Epithelial cell of esophagus (primary cell): Measurements from ENCODE around the gene MACROD2.
A peak's percentile ranks its signal among the peaks of the same experiment; 100 is the strongest.

Source experiments
- DNase-seq: peaks from one replicate; pipeline ENCODE4 v3.0.0; 2010; ENCODE audit warnings: low read depth
- H3K4me3 ChIP-seq: 2 replicates; pipeline ENCODE4 v1.5.1; 2011; ENCODE audit warnings: mild to moderate bottlenecking, low read length, control low read depth
- TF ChIP-seq, protein P1 (sequence below): IDR thresholded peaks from 2 replicates; pipeline ENCODE4 v1.5.1; 2011; ENCODE audit warnings: low read depth, mild to moderate bottlenecking, low read length, control low read depth, inconsistent platforms; ENCODE audit not compliant: insufficient read depth; ENCODE audit errors: missing control alignments

Gene MACROD2

DNA sequence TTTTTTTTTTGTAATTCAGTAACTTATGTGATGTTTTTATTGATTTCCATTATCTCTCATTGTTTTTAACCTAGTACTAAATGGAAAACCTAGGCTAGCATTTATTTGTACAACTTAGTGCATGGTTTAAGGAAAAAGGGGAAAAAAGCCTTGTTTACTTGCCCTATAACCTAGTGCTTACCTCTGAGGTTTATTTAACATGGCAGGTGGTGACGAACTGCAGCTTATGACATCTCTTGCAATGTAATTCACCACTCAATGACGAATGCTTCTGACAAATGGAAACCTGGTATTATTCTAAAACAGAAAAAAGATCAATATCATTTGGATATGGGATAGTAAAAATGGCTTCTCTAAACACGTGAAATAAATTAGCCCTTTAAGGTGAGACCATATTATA is 960.7 kb downstream of the MACROD2 start:
- DNase-seq, result no peak
- TF ChIP-seq, protein P1, sequence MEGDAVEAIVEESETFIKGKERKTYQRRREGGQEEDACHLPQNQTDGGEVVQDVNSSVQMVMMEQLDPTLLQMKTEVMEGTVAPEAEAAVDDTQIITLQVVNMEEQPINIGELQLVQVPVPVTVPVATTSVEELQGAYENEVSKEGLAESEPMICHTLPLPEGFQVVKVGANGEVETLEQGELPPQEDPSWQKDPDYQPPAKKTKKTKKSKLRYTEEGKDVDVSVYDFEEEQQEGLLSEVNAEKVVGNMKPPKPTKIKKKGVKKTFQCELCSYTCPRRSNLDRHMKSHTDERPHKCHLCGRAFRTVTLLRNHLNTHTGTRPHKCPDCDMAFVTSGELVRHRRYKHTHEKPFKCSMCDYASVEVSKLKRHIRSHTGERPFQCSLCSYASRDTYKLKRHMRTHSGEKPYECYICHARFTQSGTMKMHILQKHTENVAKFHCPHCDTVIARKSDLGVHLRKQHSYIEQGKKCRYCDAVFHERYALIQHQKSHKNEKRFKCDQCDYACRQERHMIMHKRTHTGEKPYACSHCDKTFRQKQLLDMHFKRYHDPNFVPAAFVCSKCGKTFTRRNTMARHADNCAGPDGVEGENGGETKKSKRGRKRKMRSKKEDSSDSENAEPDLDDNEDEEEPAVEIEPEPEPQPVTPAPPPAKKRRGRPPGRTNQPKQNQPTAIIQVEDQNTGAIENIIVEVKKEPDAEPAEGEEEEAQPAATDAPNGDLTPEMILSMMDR, result no peak
- H3K4me3 ChIP-seq, result no peak overlapping the region

DNA sequence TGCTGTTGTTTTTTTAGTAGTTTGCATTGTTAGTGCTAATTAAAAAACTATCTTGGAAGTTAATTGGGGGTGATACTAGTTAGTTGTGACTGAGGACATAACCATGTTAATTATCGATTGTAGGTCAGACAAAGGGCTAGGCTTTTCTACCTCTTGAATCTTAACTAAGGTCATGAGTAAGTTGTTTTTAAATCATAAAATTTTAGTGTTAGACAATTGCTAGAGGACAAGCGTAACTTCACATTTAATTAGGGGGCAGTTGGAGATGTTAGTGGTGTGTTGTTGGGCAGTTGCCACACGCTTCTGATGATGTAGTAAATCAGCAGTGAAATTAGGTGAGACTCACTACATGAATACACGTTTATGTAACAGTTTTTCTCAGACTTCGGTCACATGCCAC is 961.2 kb downstream of the MACROD2 start:
- TF ChIP-seq, protein P1, result no peak
- no peak overlapping the region for H3K4me3 ChIP-seq
- no peak for DNase-seq

DNA sequence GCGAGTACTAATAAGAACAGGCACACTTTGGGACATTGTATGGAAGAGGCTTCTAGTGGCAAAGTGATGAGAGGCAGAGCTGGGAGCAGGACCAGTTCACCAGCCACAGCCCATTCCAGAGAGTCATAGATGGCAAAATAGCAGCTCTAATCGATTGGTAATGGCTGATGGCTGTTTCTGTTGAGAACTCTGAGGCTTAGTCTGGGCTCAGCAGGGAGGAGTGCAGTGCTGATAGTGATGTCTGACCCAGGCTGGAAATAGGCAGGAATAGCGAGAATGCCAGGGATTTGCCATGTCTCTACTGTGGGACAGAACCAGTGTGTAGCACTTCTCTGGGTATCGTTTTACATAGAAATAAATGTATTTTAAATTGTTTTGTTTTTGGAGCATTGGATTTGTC is 962.1 kb downstream of the MACROD2 start:
- no peak overlapping the region for H3K4me3 ChIP-seq
- DNase-seq, result no peak
- TF ChIP-seq, protein P1, result no peak

DNA sequence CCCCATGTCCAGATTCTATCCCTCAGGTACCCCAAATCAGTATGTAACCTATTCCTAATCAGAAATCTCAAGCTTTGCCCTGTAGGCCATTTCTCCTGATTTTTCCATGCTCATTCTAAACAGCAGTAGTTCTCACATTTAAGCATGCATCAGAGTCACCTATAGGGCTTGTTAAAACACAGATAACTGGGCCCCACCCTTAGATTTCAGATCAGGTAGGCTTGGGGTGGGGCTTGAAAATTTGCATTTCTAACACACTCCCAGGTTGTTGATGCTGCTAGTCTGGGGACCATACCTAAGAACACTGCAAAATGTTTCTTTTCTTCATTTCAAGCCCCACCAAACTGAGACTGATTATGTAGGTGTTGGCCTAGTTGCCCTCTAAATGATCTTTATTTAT is 963.3 kb downstream of the MACROD2 start:
- DNase-seq, result peak; percentile 80
- TF ChIP-seq, protein P1, result no peak
- no peak overlapping the region for H3K4me3 ChIP-seq

DNA sequence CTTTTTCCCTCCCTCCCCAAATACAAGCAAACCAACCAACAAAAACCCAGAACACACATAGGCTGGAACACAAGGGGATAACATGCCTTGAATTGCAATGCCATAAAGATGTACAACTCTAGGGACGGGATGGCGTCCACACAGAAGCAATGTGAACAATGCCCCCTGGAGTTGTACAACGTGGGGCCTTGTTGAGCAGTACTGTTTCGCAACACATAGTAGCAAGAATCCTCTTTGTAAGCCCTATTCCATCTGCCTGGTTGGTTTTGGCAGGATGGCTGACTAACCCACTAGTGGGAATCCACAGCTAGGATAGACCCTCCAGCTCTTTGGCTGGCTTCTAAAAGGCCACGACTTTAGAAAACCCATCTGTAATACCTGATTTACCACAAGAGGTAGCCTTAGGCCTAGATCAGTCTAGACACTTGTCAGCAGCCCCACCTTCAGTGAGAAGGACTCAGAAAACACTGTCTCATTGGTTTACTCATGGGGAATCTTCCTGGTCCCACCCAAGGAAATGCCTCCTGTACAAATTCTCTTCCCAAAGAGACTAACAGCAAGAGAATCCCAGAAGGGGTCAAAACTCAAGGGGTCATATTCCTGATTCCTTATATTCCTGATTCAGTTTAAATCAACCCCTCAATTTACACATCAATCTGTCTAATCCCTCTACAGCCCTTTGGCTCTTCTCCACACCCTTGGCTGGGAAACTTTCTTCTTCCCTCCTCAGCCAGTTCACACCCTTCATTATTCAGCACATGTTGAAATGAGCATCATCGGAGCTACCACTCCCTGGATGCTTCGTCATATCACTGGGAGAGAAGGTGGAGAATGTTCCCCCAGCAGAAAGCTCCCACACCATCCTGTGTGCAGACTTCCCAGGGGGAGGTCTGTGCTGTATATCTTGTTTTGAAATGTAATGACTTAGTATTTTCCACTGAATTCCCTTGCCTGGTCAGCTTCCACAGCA is 964.5 kb downstream of the MACROD2 start:
- no peak overlapping the region for H3K4me3 ChIP-seq
- TF ChIP-seq, protein P1, result peak; percentile 36
- peak; percentile 97 for DNase-seq

DNA sequence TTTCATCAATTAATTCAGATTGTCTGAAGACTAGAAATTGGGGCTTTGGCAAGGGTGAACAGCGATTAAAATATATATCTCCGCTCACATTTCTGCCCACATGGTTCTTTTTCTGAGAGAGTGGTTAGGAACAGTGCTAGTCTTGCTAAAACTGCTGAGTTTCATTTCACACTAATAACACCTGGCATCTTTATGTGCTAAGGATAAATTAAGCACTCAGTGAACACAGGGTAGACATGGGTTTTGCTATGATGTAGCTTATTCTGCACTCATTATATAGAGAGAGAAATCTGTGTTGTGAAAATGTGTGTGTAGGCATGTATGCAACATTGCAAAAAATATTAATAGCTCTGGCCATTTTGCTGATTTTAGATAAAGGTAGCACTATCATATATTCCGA is 965.5 kb downstream of the MACROD2 start:
- no peak overlapping the region for H3K4me3 ChIP-seq
- DNase-seq, result no peak
- TF ChIP-seq, protein P1, result no peak

DNA sequence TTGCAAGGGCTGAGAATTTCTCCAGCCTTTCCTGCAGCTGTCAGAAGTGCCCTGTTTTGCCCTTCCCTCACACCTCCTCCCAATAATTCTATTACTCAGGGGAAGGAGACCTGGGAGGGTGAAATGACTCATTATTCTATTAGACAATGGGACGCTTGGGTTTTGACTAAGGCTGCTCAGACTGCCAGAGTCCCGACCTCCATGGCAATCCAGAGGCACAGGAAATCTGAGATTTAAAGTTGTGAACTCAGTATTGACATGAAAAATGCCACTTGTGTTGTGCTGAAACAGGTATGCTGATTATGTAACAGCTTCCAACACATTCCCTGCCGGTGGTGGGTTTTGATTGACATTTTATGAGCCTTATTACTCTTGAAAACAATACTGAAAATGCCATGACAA is 967.9 kb downstream of the MACROD2 start:
- TF ChIP-seq, protein P1, result no peak
- no peak overlapping the region for H3K4me3 ChIP-seq
- DNase-seq, result peak; percentile 95
